H1 (cell line): ENCODE data around the gene ADCY3. TPM values are rescaled to one million over a fixed set of nuclear protein-coding genes. Genes with fewer than 3 reads are reported as not detected.

Source experiments
- CTCF ChIA-PET: fragments of 300-600 bp; sonication (Branson Sonifier 250); formaldehyde crosslinking; loops from one replicate; lab custom pipeline; 2021; ENCODE audit not compliant: partially characterized antibody; lab: Charles Lee
- POLR2A ChIA-PET: fragments of 300-600 bp; sonication (Branson Sonifier 250); formaldehyde crosslinking; loops from one replicate; lab custom pipeline; 2021; ENCODE audit warnings: inconsistent platforms; ENCODE audit not compliant: partially characterized antibody; lab: Charles Lee
- DNase-seq, 2 experiments: peaks; one replicate each; pipeline versions ENCODE4 v3.0.0 to v3.0.0-alpha.2; 2010 to 2022; ENCODE audit warnings: low spot score in 2 of 2, low read depth in 1 of 2, mixed read lengths in 1 of 2
- FAIRE-seq: peaks from 2 replicates; lab custom pipeline; 2011; peaks lifted over from hg19 to GRCh38; lab: Jason Lieb, UNC
- H2AFZ ChIP-seq: 2 replicates; pipeline ENCODE4 v1.8.1; 2012; ENCODE audit warnings: low read length, inconsistent platforms
- H2AK5ac ChIP-seq: 2 replicates; pipeline ENCODE4 v1.6.1; 2013; ENCODE audit warnings: low read depth, low read length
- H2BK120ac ChIP-seq: replicated peaks from 2 replicates; pipeline ENCODE3; 2013; ENCODE audit warnings: low read depth, low read length, inconsistent platforms
- H2BK12ac ChIP-seq: 2 replicates; pipeline ENCODE4 v1.6.1; 2013; ENCODE audit warnings: low read depth, low read length
- H2BK15ac ChIP-seq: 2 replicates; pipeline ENCODE4 v1.6.1; 2013; ENCODE audit warnings: low read length
- H2BK20ac ChIP-seq: 2 replicates; pipeline ENCODE4 v1.6.1; 2013; ENCODE audit warnings: low read length
- H2BK5ac ChIP-seq: 2 replicates; pipeline ENCODE4 v1.6.1; 2013; ENCODE audit warnings: low read depth, low read length
- H3K14ac ChIP-seq: 2 replicates; pipeline ENCODE4 v1.6.1; 2013; ENCODE audit warnings: inconsistent platforms; ENCODE audit not compliant: insufficient read length
- H3K18ac ChIP-seq: 2 replicates; pipeline ENCODE4 v1.6.1; 2013; ENCODE audit warnings: low read length; ENCODE audit errors: extremely low read depth
- H3K23ac ChIP-seq: 2 replicates; pipeline ENCODE4 v1.6.1; 2013; ENCODE audit warnings: inconsistent platforms; ENCODE audit not compliant: insufficient read length
- H3K23me2 ChIP-seq: 2 replicates; pipeline ENCODE4 v1.6.1; 2013; ENCODE audit warnings: low read depth, low read length
- H3K27ac ChIP-seq: 2 replicates; pipeline ENCODE4 v1.6.1; 2011; ENCODE audit warnings: low read depth, low read length, inconsistent platforms
- H3K27me3 ChIP-seq, 4 experiments: replicated peaks in 1 of 4; 1 replicate in 1 of 4; 2 replicates in 3 of 4; pipeline versions ENCODE4 v1.6.1 to v1.8.1; 2011 to 2013; ENCODE audit warnings: low read length in 3 of 4, mild to moderate bottlenecking in 3 of 4, inconsistent platforms in 2 of 4, mixed read lengths in 2 of 4, moderate library complexity in 1 of 4; ENCODE audit not compliant: control insufficient read depth in 3 of 4, insufficient read depth in 3 of 4; ENCODE audit errors: extremely low read depth in 1 of 4
- H3K36me3 ChIP-seq, 4 experiments: 2 replicates each; pipeline versions ENCODE4 v1.6.1 to v1.8.1; 2011 to 2013; ENCODE audit warnings: mild to moderate bottlenecking in 4 of 4, low read length in 3 of 4, moderate library complexity in 2 of 4, control low read depth in 1 of 4, inconsistent platforms in 1 of 4; ENCODE audit not compliant: insufficient read depth in 4 of 4, control insufficient read depth in 2 of 4
- H3K4ac ChIP-seq: replicated peaks from 2 replicates; pipeline ENCODE3; 2013; ENCODE audit warnings: low read length, low read depth, mixed read lengths, inconsistent platforms; ENCODE audit not compliant: insufficient read length
- H3K4me1 ChIP-seq, 4 experiments: replicated peaks in 1 of 4; 1 replicate in 1 of 4; 2 replicates in 3 of 4; pipeline versions ENCODE4 v1.6.1 to v1.8.1; 2011 to 2013; ENCODE audit warnings: low read length in 3 of 4, inconsistent platforms in 2 of 4, mixed read lengths in 1 of 4; ENCODE audit not compliant: insufficient read depth in 4 of 4, control insufficient read depth in 3 of 4
- H3K4me2 ChIP-seq, 2 experiments: 2 replicates each; pipeline versions ENCODE4 v1.6.1 to v1.8.1; 2011 to 2013; ENCODE audit warnings: low read depth in 2 of 2, low read length in 2 of 2, control low read depth in 1 of 2, inconsistent platforms in 1 of 2, mild to moderate bottlenecking in 1 of 2; ENCODE audit not compliant: insufficient read depth in 1 of 2
- H3K4me3 ChIP-seq, 4 experiments: fragments of 200-600, 300-600 bp in 1 of 4; sonication (generic), shearing (Covaris generic), sonication (Bioruptor Twin) in 1 of 4; 2 replicates each; pipeline versions ENCODE4 v1.5.1 to v1.8.1; 2011 to 2016; ENCODE audit warnings: low read length in 4 of 4, low read depth in 3 of 4, control low read depth in 2 of 4, inconsistent platforms in 2 of 4, mild to moderate bottlenecking in 2 of 4, mixed read lengths in 1 of 4, moderate library complexity in 1 of 4; ENCODE audit not compliant: insufficient read depth in 2 of 4; ENCODE audit errors: extremely low read depth in 1 of 4
- H3K56ac ChIP-seq: replicated peaks from 2 replicates; pipeline ENCODE3; 2013; ENCODE audit warnings: low read depth, mild to moderate bottlenecking, mixed read lengths, low read length, inconsistent platforms; ENCODE audit not compliant: insufficient read length
- H3K79me1 ChIP-seq: 2 replicates; pipeline ENCODE4 v1.6.1; 2013; ENCODE audit warnings: low read depth, low read length, control low read depth
- H3K79me2 ChIP-seq, 2 experiments: 2 replicates each; pipeline versions ENCODE4 v1.6.1 to v1.8.1; 2012 to 2013; ENCODE audit warnings: low read length in 2 of 2, mild to moderate bottlenecking in 2 of 2, inconsistent platforms in 1 of 2; ENCODE audit not compliant: insufficient read depth in 2 of 2, control insufficient read depth in 1 of 2
- H3K9ac ChIP-seq, 4 experiments: replicated peaks in 1 of 4; 1 replicate in 1 of 4; 2 replicates in 3 of 4; pipeline versions ENCODE4 v1.6.1 to v1.8.1; 2011 to 2013; ENCODE audit warnings: low read depth in 3 of 4, low read length in 3 of 4, control low read depth in 2 of 4, mild to moderate bottlenecking in 2 of 4, moderate library complexity in 2 of 4, inconsistent platforms in 1 of 4; ENCODE audit errors: extremely low read depth in 1 of 4
- H3K9me3 ChIP-seq, 2 experiments: 2 replicates each; pipeline versions ENCODE4 v1.6.1 to v1.8.1; 2012 to 2013; ENCODE audit warnings: mild to moderate bottlenecking in 2 of 2, moderate library complexity in 2 of 2, control low read depth in 1 of 2, inconsistent platforms in 1 of 2, low read depth in 1 of 2, low read length in 1 of 2, mixed read lengths in 1 of 2; ENCODE audit not compliant: insufficient read depth in 2 of 2
- H4K20me1 ChIP-seq, 2 experiments: replicated peaks in 1 of 2; 2 replicates each; pipeline versions ENCODE3 to v1.8.1; 2011 to 2013; ENCODE audit warnings: inconsistent platforms in 2 of 2, low read length in 2 of 2, mild to moderate bottlenecking in 1 of 2; ENCODE audit not compliant: insufficient read depth in 2 of 2, control insufficient read depth in 1 of 2
- H4K5ac ChIP-seq: 2 replicates; pipeline ENCODE4 v1.6.1; 2013; ENCODE audit warnings: low read length, low read depth, mixed read lengths, inconsistent platforms; ENCODE audit not compliant: insufficient read length
- H4K8ac ChIP-seq: 2 replicates; pipeline ENCODE4 v1.8.0; 2013; ENCODE audit warnings: mild to moderate bottlenecking, moderate library complexity, low read length, inconsistent platforms; ENCODE audit not compliant: insufficient read depth; ENCODE audit errors: extremely low read depth
- H4K91ac ChIP-seq: replicated peaks from 2 replicates; pipeline ENCODE3; 2013; ENCODE audit warnings: low read length, mixed read lengths, inconsistent platforms; ENCODE audit not compliant: insufficient read length
- NANOG ChIP-seq: IDR thresholded peaks from 2 replicates; pipeline ENCODE4 v1.6.1; 2011; ENCODE audit warnings: low read length, low read depth, mild to moderate bottlenecking, inconsistent platforms; ENCODE audit not compliant: insufficient read depth, poor library complexity, severe bottlenecking
- RAD21 ChIP-seq, 2 experiments: IDR thresholded peaks in 1 of 2; conservative IDR thresholded peaks in 1 of 2; 2 replicates each; pipeline ENCODE4 v1.6.1; 2011; ENCODE audit warnings: low read depth in 2 of 2, low read length in 2 of 2, improper control_type of control experiment in 1 of 2, inconsistent platforms in 1 of 2, mild to moderate bottlenecking in 1 of 2, moderate library complexity in 1 of 2
- RBBP5 ChIP-seq: IDR thresholded peaks from 2 replicates; pipeline ENCODE4 v1.7.1; 2012; ENCODE audit warnings: low read depth, mild to moderate bottlenecking, inconsistent platforms, low read length, moderate library complexity, borderline replicate concordance
- WGBS, 2 experiments: shearing (Covaris generic) in 1 of 2; methylation state at CpG; one replicate each; pipeline versions ENCODE4 v1.1.6 to v1.1.7; 2013 to 2015; ENCODE audit warnings: low lambda C conversion rate in 2 of 2, mixed read lengths in 2 of 2, inconsistent platforms in 1 of 2, low coverage in 1 of 2, missing lambda C conversion rate in 1 of 2; ENCODE audit not compliant: insufficient replicate concordance in 2 of 2, insufficient coverage in 1 of 2, insufficient read length in 1 of 2; ENCODE audit errors: extremely low coverage in 1 of 2, missing lambda C conversion rate in 1 of 2; 5-methylcytosine and 5-hydroxymethylcytosine counted together
- polyA plus RNA-seq, 7 experiments: library from polyadenylated mRNA; depleted of rRNA in 3 of 7; stranded (reverse) in 5 of 7; unstranded in 2 of 7; fragments of >200 nt in 5 of 7; fragments of 200-250 nt in 2 of 7; gene quantifications; 1 replicate in 5 of 7; 2 replicates in 1 of 7; 4 replicates in 1 of 7; pipeline versions ENCODE4 v1.2.1 to v1.2.3, GENCODE V29; 2011 to 2013; ENCODE audit warnings: missing spikeins in 2 of 7, mixed read lengths in 2 of 7
- total RNA-seq: library from RNA; stranded (reverse); fragmentation: NEBNext Ultra II Directional; extraction: Animal tissue kit (Norgen Biotek cat#: 25700); gene quantifications from 2 replicates; pipeline ENCODE4 v1.2.1, GENCODE V29; 2021

The ADCY3 gene
- total and polyA plus RNA-seq, 2 of the 8 experiments (the other 6 are each of a cell fraction or from before 2014, with no cell fraction given): 45.1 to 52.9 TPM

DNA sequence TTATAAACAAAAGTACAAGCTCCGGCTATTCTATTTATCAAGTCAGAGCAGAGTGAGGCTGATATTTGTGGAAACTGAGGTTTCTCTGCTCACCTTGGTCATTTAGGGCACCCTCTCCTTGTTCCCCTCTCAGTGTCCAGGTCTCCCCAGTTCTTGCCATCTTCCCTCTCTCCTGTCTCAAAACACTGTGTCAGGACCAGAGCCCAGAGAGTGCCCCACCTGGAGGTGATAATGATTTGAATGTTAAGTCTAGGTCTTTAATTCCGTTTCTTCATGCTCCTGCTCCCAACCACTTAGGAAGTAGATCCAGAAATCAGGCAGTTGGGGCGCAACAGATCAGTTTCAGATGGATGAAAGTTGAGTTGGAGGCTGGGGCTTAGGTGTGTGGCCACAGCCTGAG is 9.2 kb upstream of the ADCY3 start:
- Histone ChIP-seq H3K4me3 (no peak overlapping the region), H3K27me3 (peaks cover 0 to 3% (median 0%) of the 10 kb centered on the region in 4 experiments; a peak in 4 of 7 replicates), H4K20me1 (no peaks in the 10 kb centered on the region), H2AK5ac (no peak overlapping the region), H2BK5ac (no peak overlapping the region), H3K18ac (no peak overlapping the region), H3K4me2 (no peak overlapping the region), H3K4ac (no peak overlapping the region), H2BK20ac (no peak overlapping the region), H3K23ac (no peak overlapping the region), H2BK15ac (no peak overlapping the region), H3K14ac (no peak overlapping the region), H2BK12ac (no peak overlapping the region), H3K56ac (no peak overlapping the region), H4K91ac (no peak overlapping the region), H3K79me2 (peaks cover 0 to 4% of the 10 kb centered on the region in 2 experiments; a peak in 1 of 4 replicates), H3K36me3 (no peaks in the 10 kb centered on the region; a peak in 1 of 8 replicates), H3K79me1 (peaks cover 3% of the 10 kb centered on the region), H2AFZ (no peak overlapping the region), H3K27ac (no peak overlapping the region), H3K9me3 (no peaks in the 10 kb centered on the region), H3K9ac (no peak overlapping the region), H4K8ac (no peak overlapping the region), H4K5ac (no peak overlapping the region), H2BK120ac (no peak overlapping the region), H3K4me1 (peaks cover 0 to 10% (median 4%) of the 10 kb centered on the region in 4 experiments; a peak in 5 of 7 replicates), H3K23me2 (peaks cover 9% of the 10 kb centered on the region)
- CTCF ChIA-PET: interaction anchor here (0.7 to 1.9 kb wide), 5 partner anchors 9 to 23 kb away, joined by 3 to 6 read pairs (median 5); no protein-coding TSS in a partner anchor
- FAIRE-seq: no peak
- no peak for TF ChIP-seq RBBP5
- TF ChIP-seq RAD21 (IDR thresholded peaks at IDR 0.05 in 1 of 2, conservative IDR thresholded peaks at IDR 0.05 in 1 of 2; ENCODE audit: low read depth in 2 of 2, low read length in 2 of 2): peak in 1 of 2 experiments; percentile 13; a peak in 1 of 4 replicates
- no peak for TF ChIP-seq NANOG
- POLR2A ChIA-PET: no interaction called here
- WGBS, 2 experiments: 90% methylated on average over 3 of the region's 3 CpGs; no CpG with 5 or more reads in 1 of the 2 experiments
- DNase-seq: no peak
